Endodermal cell (in vitro differentiated cells): ENCODE measurements around the gene LYZL4. TPM values are rescaled to one million over a fixed set of nuclear protein-coding genes. Genes with fewer than 3 reads are reported as not detected.

Experiments
- DNase-seq: peaks from one replicate; pipeline ENCODE4 v3.0.0-alpha.2; 2017
- H3K27ac ChIP-seq: 2 replicates; pipeline ENCODE4 v1.5.1; 2013; ENCODE audit warnings: mild to moderate bottlenecking, low read depth, low read length, moderate library complexity
- H3K27me3 ChIP-seq: 2 replicates; pipeline ENCODE4 v1.6.1; 2013; ENCODE audit warnings: mild to moderate bottlenecking, low read length, moderate library complexity; ENCODE audit not compliant: insufficient read depth, control insufficient read depth, poor library complexity, severe bottlenecking
- H3K36me3 ChIP-seq: 2 replicates; pipeline ENCODE4 v1.7.0; 2013; ENCODE audit warnings: mild to moderate bottlenecking, low read length, moderate library complexity; ENCODE audit not compliant: control insufficient read depth, insufficient read depth
- H3K4me1 ChIP-seq: one replicate; pipeline ENCODE4 v1.7.0; 2013; ENCODE audit warnings: low read length; ENCODE audit not compliant: control insufficient read depth, insufficient read depth
- H3K4me3 ChIP-seq: 2 replicates; pipeline ENCODE4 v1.5.1; 2013; ENCODE audit warnings: mild to moderate bottlenecking, low read length, moderate library complexity
- H3K9ac ChIP-seq: 2 replicates; pipeline ENCODE4 v1.6.1; 2013; ENCODE audit warnings: mild to moderate bottlenecking, low read length, moderate library complexity; ENCODE audit not compliant: poor library complexity, severe bottlenecking; ENCODE audit errors: extremely low read depth
- H3K9me3 ChIP-seq: 2 replicates; pipeline ENCODE4 v1.6.1; 2013; ENCODE audit warnings: mild to moderate bottlenecking, low read length, moderate library complexity; ENCODE audit not compliant: control insufficient read depth
- H3K27ac Mint-ChIP-seq: 2 replicates; pipeline ENCODE4 v1.8.0; 2020; ENCODE audit warnings: mixed read lengths
- H3K27me3 Mint-ChIP-seq: 2 replicates; pipeline ENCODE4 v1.8.0; 2021; ENCODE audit warnings: mild to moderate bottlenecking, mixed read lengths; ENCODE audit not compliant: insufficient read depth
- H3K36me3 Mint-ChIP-seq: 2 replicates; pipeline ENCODE4 v1.8.0; 2020; ENCODE audit warnings: low read depth, mixed read lengths
- H3K4me1 Mint-ChIP-seq: 2 replicates; pipeline ENCODE4 v1.8.0; 2020; ENCODE audit warnings: mixed read lengths
- H3K4me3 Mint-ChIP-seq: 2 replicates; pipeline ENCODE4 v1.8.0; 2020; ENCODE audit warnings: mild to moderate bottlenecking, moderate library complexity, mixed read lengths
- H3K9me3 Mint-ChIP-seq: 2 replicates; pipeline ENCODE4 v1.8.0; 2020; ENCODE audit warnings: mild to moderate bottlenecking, mixed read lengths
- CTCF ChIP-seq: fragments of 200-600 bp; sonication (generic); conservative IDR thresholded peaks from 2 replicates; pipeline ENCODE4 v1.5.0; 2021; ENCODE audit warnings: antibody characterized with exemption, mild to moderate bottlenecking
- WGBS, 2 experiments: methylation state at CpG; one replicate each; pipeline versions ENCODE4 v1.1.5 to v1.1.7; 2013; ENCODE audit warnings: missing lambda C conversion rate in 2 of 2, mixed read lengths in 1 of 2; ENCODE audit not compliant: insufficient coverage in 1 of 2, insufficient read length in 1 of 2; 5-methylcytosine and 5-hydroxymethylcytosine counted together
- total RNA-seq, 2 donors: library from RNA; stranded (reverse); fragmentation: NEBNext Ultra II Directional in 1 of 2; extraction: Animal tissue kit (Norgen Biotek cat#: 25700) in 1 of 2; gene quantifications; 2 replicates in 1 of 2; 3 replicates in 1 of 2; pipeline ENCODE4 v1.2.1, GENCODE V29; 2021

Gene LYZL4
- total RNA-seq, 2 donors from 2014 or later, result not detected

GRCh38 chr3:42394579-42395288, 15.7 kb downstream of the LYZL4 start:
- Histone ChIP-seq H3K9ac (no peak overlapping the region), H3K27me3 (no peaks in the 10 kb centered on the region), H3K36me3 (no peaks in the 10 kb centered on the region), H3K4me1 (no peaks in the 10 kb centered on the region), H3K4me3 (no peak overlapping the region), H3K9me3 (no peaks in the 10 kb centered on the region), H3K27ac (no peak overlapping the region)
- H3K27ac Mint-ChIP-seq, result no peak overlapping the region
- H3K36me3 Mint-ChIP-seq, result no peaks in the 10 kb centered on the region
- H3K27me3 Mint-ChIP-seq, result peaks cover 7% of the 10 kb centered on the region
- 90 to 91% methylated on average over 7 to 12 of the region's 12 CpGs for WGBS, 2 experiments
- no peak overlapping the region for H3K4me3 Mint-ChIP-seq
- no peak for DNase-seq
- no peaks in the 10 kb centered on the region for H3K4me1 Mint-ChIP-seq
- no peak for TF ChIP-seq CTCF
- no peaks in the 10 kb centered on the region for H3K9me3 Mint-ChIP-seq

- no peak overlapping the region for H3K27ac Mint-ChIP-seq
- WGBS, 2 experiments, result 89 to 92% methylated on average over 5 to 10 of the region's 10 CpGs
- H3K9ac ChIP-seq, result no peak overlapping the region
These were observed 22.4 kb downstream of the LYZL4 start for GRCh38 chr3:42387802-42388651.

More at GRCh38 chr3:42387802-42388651, 22.4 kb downstream of the LYZL4 start:
- Mint-ChIP-seq H3K4me3 (no peak overlapping the region), H3K4me1 (peaks cover 17% of the 10 kb centered on the region), H3K36me3 (no peaks in the 10 kb centered on the region), H3K9me3 (no peaks in the 10 kb centered on the region), H3K27me3 (peaks cover 7% of the 10 kb centered on the region)
- no peak overlapping the region for H3K27ac ChIP-seq
- no peaks in the 10 kb centered on the region for H3K9me3 ChIP-seq
- H3K4me1 ChIP-seq, result no peaks in the 10 kb centered on the region
- TF ChIP-seq CTCF, result no peak
- H3K4me3 ChIP-seq, result no peak overlapping the region
- no peaks in the 10 kb centered on the region for H3K27me3 ChIP-seq
- DNase-seq, result no peak
- H3K36me3 ChIP-seq, result no peaks in the 10 kb centered on the region
